Activated CD4-positive, alpha-beta T cell treated with anti-CD3 and anti-CD28 coated beads, Interleukin-2, amount 50 U/mL, for 16 hours (primary cell): Measurements from ENCODE around the gene KLF15.
A peak's percentile ranks its signal among the peaks of the same experiment; 100 is the strongest.

Experiments
- DNase-seq: peaks from one replicate; pipeline ENCODE4 v3.0.0-alpha.2; 2020

The KLF15 gene

GRCh38 chr3:126389112-126389793 lies 32.0 kb upstream of the KLF15 start:
- DNase-seq, result peak; percentile 37

- DNase-seq, result no peak
These were observed 24.8 kb upstream of the KLF15 start for GRCh38 chr3:126381966-126382365.

- DNase-seq, result no peak
These were observed 23.0 kb upstream of the KLF15 start for GRCh38 chr3:126380011-126380768.

GRCh38 chr3:126378341-126378751 lies 21.1 kb upstream of the KLF15 start:
- no peak for DNase-seq

GRCh38 chr3:126377211-126377610 lies 20.0 kb upstream of the KLF15 start:
- no peak for DNase-seq

- DNase-seq, result no peak
These were observed 19.2 kb upstream of the KLF15 start for GRCh38 chr3:126376444-126376843.

GRCh38 chr3:126375835-126376331 lies 18.7 kb upstream of the KLF15 start:
- no peak for DNase-seq

GRCh38 chr3:126373682-126374601 lies 16.7 kb upstream of the KLF15 start:
- DNase-seq, result no peak

GRCh38 chr3:126373146-126373613 lies 16.0 kb upstream of the KLF15 start:
- no peak for DNase-seq

GRCh38 chr3:126372413-126373145 lies 15.4 kb upstream of the KLF15 start:
- DNase-seq, result no peak

- DNase-seq, result no peak
These were observed 14.0 kb upstream of the KLF15 start for GRCh38 chr3:126371096-126371705.

- DNase-seq, result no peak
These were observed 13.4 kb upstream of the KLF15 start for GRCh38 chr3:126370606-126371005.

- no peak for DNase-seq
These were observed 12.8 kb upstream of the KLF15 start for GRCh38 chr3:126370055-126370454.

GRCh38 chr3:126369490-126369889 lies 12.3 kb upstream of the KLF15 start:
- DNase-seq, result no peak

GRCh38 chr3:126367316-126367805 lies 10.2 kb upstream of the KLF15 start:
- DNase-seq, result no peak

- DNase-seq, result no peak
These were observed 8.4 kb upstream of the KLF15 start for GRCh38 chr3:126365351-126366277.

GRCh38 chr3:126364731-126365301 lies 7.6 kb upstream of the KLF15 start:
- DNase-seq, result no peak

GRCh38 chr3:126364130-126364695 lies 7.0 kb upstream of the KLF15 start:
- no peak for DNase-seq

GRCh38 chr3:126361211-126361610 lies 4.0 kb upstream of the KLF15 start:
- no peak for DNase-seq

- no peak for DNase-seq
These were observed 3.5 kb upstream of the KLF15 start for GRCh38 chr3:126360714-126361060.
